NCI-H146 treated with DMSO at 0.1 percent for 48 hours (cell line): ENCODE measurements around the gene TRAPPC2L.

Source experiments
- DNase-seq: peaks from one replicate; lab custom pipeline; 2025; ENCODE audit not compliant: unreplicated experiment; lab: John Stamatoyannopoulos, UW

TRAPPC2L gene

GRCh38 chr16:88837806-88838205 lies 19.1 kb upstream of the TRAPPC2L start:
- DNase-seq, result no peak

GRCh38 chr16:88838566-88838965 lies 18.4 kb upstream of the TRAPPC2L start:
- no peak for DNase-seq

- DNase-seq, result no peak
These were observed 17.8 kb upstream of the TRAPPC2L start for GRCh38 chr16:88839026-88839529.

GRCh38 chr16:88839745-88840599 lies 17.0 kb upstream of the TRAPPC2L start:
- DNase-seq, result no peak

GRCh38 chr16:88840600-88841215 lies 16.2 kb upstream of the TRAPPC2L start:
- DNase-seq, result no peak

GRCh38 chr16:88841521-88842307 lies 15.2 kb upstream of the TRAPPC2L start:
- DNase-seq, result no peak

GRCh38 chr16:88842308-88842756 lies 14.6 kb upstream of the TRAPPC2L start:
- DNase-seq, result no peak

GRCh38 chr16:88842806-88843205 lies 14.1 kb upstream of the TRAPPC2L start:
- no peak for DNase-seq

GRCh38 chr16:88843256-88843655 lies 13.7 kb upstream of the TRAPPC2L start:
- no peak for DNase-seq

- no peak for DNase-seq
These were observed 12.4 kb upstream of the TRAPPC2L start for GRCh38 chr16:88844419-88845036.

- no peak for DNase-seq
These were observed 10.8 kb upstream of the TRAPPC2L start for GRCh38 chr16:88846088-88846487.

GRCh38 chr16:88847654-88848053 lies 9.3 kb upstream of the TRAPPC2L start:
- no peak for DNase-seq

- DNase-seq, result no peak
These were observed 8.4 kb upstream of the TRAPPC2L start for GRCh38 chr16:88848557-88848956.

GRCh38 chr16:88850531-88851199 lies 6.3 kb upstream of the TRAPPC2L start:
- DNase-seq, result no peak

GRCh38 chr16:88851616-88852015 lies 5.3 kb upstream of the TRAPPC2L start:
- DNase-seq, result no peak

GRCh38 chr16:88853325-88853941 lies 3.5 kb upstream of the TRAPPC2L start:
- no peak for DNase-seq

GRCh38 chr16:88854306-88855111 lies 2.4 kb upstream of the TRAPPC2L start:
- no peak for DNase-seq

GRCh38 chr16:88855176-88855575 lies 1.8 kb upstream of the TRAPPC2L start:
- DNase-seq, result no peak

GRCh38 chr16:88855736-88856121 lies 1.2 kb upstream of the TRAPPC2L start:
- no peak for DNase-seq
